GM23338 (cell line): ENCODE data around the gene SHB. TPM values are rescaled to one million over a fixed set of nuclear protein-coding genes. Genes with fewer than 3 reads are reported as not detected.

Experiments
- ATAC-seq: fragments of 200-7000 bp; cut with Tn5 transposase; 3 replicates; pipeline ENCODE4 v1.9.1; 2020
- DNase-seq: peaks from one replicate; pipeline ENCODE4 v3.0.0-alpha.2; 2015; ENCODE audit warnings: low spot score
- H2AFZ ChIP-seq: fragments of 200-600 bp; sonication (generic); 2 replicates; pipeline ENCODE4 v1.8.0; 2016; ENCODE audit warnings: antibody characterized with exemption, mild to moderate bottlenecking, moderate library complexity
- H3F3A ChIP-seq: fragments of 200-600 bp; sonication (generic); replicated peaks from 2 replicates; pipeline ENCODE4 v1.8.0; 2017; ENCODE audit warnings: antibody characterized with exemption, mixed run types, low read depth
- H3K27ac ChIP-seq: fragments of 200-600 bp; sonication (generic); 2 replicates; pipeline ENCODE4 v1.6.1; 2016; ENCODE audit warnings: low read depth
- H3K27me3 ChIP-seq: fragments of 200-600 bp; sonication (generic); 2 replicates; pipeline ENCODE4 v1.8.0; 2016; ENCODE audit warnings: mild to moderate bottlenecking, mixed run types, moderate library complexity; ENCODE audit not compliant: insufficient read depth
- H3K36me3 ChIP-seq: fragments of 200-600 bp; sonication (generic); 2 replicates; pipeline ENCODE4 v1.8.0; 2016; ENCODE audit warnings: mild to moderate bottlenecking; ENCODE audit not compliant: insufficient read depth
- H3K4me1 ChIP-seq: fragments of 200-600 bp; sonication (generic); 2 replicates; pipeline ENCODE4 v1.8.0; 2016; ENCODE audit warnings: mild to moderate bottlenecking, moderate library complexity; ENCODE audit not compliant: insufficient read depth
- H3K4me2 ChIP-seq: fragments of 200-600 bp; sonication (generic); 2 replicates; pipeline ENCODE4 v1.7.1; 2017; ENCODE audit warnings: mixed run types
- H3K4me3 ChIP-seq: fragments of 200-600 bp; sonication (generic); 2 replicates; pipeline ENCODE4 v1.6.1; 2016; ENCODE audit warnings: mixed run types
- H3K79me2 ChIP-seq: fragments of 200-600 bp; sonication (generic); replicated peaks from 2 replicates; pipeline ENCODE4 v1.8.0; 2017; ENCODE audit warnings: mild to moderate bottlenecking; ENCODE audit not compliant: insufficient read depth
- H3K9me2 ChIP-seq: fragments of 200-600 bp; sonication (generic); 2 replicates; pipeline ENCODE4 v1.8.0; 2017; ENCODE audit not compliant: insufficient read depth
- H4K20me1 ChIP-seq: fragments of 200-600 bp; sonication (generic); replicated peaks from 2 replicates; pipeline ENCODE4 v1.8.0; 2017; ENCODE audit warnings: mild to moderate bottlenecking; ENCODE audit not compliant: insufficient read depth
- H3K27ac Mint-ChIP-seq: 2 replicates; pipeline ENCODE4 v1.8.0; 2020; ENCODE audit warnings: inconsistent platforms, mild to moderate bottlenecking, moderate library complexity, mixed read lengths
- H3K27me3 Mint-ChIP-seq: 3 replicates; pipeline ENCODE4 v1.8.0; 2022; ENCODE audit warnings: low read depth, mild to moderate bottlenecking, moderate library complexity, mixed read lengths, inconsistent platforms; ENCODE audit not compliant: insufficient read depth, poor library complexity
- H3K36me3 Mint-ChIP-seq: 3 replicates; pipeline ENCODE4 v1.8.0; 2021; ENCODE audit warnings: low read depth, mild to moderate bottlenecking, inconsistent platforms, moderate library complexity, mixed read lengths
- H3K4me1 Mint-ChIP-seq: 3 replicates; pipeline ENCODE4 v1.8.0; 2020; ENCODE audit warnings: mild to moderate bottlenecking, inconsistent platforms, mixed read lengths
- H3K4me3 Mint-ChIP-seq: 3 replicates; pipeline ENCODE4 v1.8.0; 2021; ENCODE audit warnings: moderate library complexity, mild to moderate bottlenecking, inconsistent platforms, mixed read lengths
- H3K9me3 Mint-ChIP-seq: 3 replicates; pipeline ENCODE4 v1.8.0; 2020; ENCODE audit warnings: moderate library complexity, mild to moderate bottlenecking, inconsistent platforms, mixed read lengths
- CREB1 ChIP-seq: fragments of 250-450 bp; sonication (Bioruptor Pico); IDR thresholded peaks from 2 replicates; pipeline ENCODE4 v1.5.0; 2020; ENCODE audit warnings: low read depth, mild to moderate bottlenecking, moderate library complexity
- ETS1 ChIP-seq: IDR thresholded peaks from 2 replicates; pipeline ENCODE4 v1.6.1; 2016; ENCODE audit warnings: antibody characterized with exemption
- EZH2 ChIP-seq: fragments of 200-600 bp; sonication (generic); IDR thresholded peaks from one replicate; pipeline ENCODE4 v1.8.0; 2017; ENCODE audit warnings: antibody characterized with exemption, mild to moderate bottlenecking, low read depth; ENCODE audit not compliant: unreplicated experiment
- EZH2phosphoT487 ChIP-seq: fragments of 200-600 bp; sonication (generic); IDR thresholded peaks from one replicate; pipeline ENCODE4 v1.8.1; 2018; ENCODE audit warnings: antibody characterized with exemption; ENCODE audit not compliant: unreplicated experiment
- JUNB ChIP-seq: IDR thresholded peaks from one replicate; pipeline ENCODE4 v1.6.1; 2016; ENCODE audit warnings: antibody characterized with exemption; ENCODE audit not compliant: unreplicated experiment
- NANOG ChIP-seq: IDR thresholded peaks from 2 replicates; pipeline ENCODE4 v1.6.1; 2016; ENCODE audit warnings: antibody characterized with exemption, borderline replicate concordance
- POLR2AphosphoS5 ChIP-seq: IDR thresholded peaks from 2 replicates; pipeline ENCODE4 v1.6.1; 2016; ENCODE audit warnings: antibody characterized with exemption, low read depth
- REST ChIP-seq: IDR thresholded peaks from one replicate; pipeline ENCODE4 v1.6.1; 2018; ENCODE audit warnings: antibody characterized with exemption; ENCODE audit not compliant: unreplicated experiment
- STAT1 ChIP-seq: IDR thresholded peaks from one replicate; pipeline ENCODE4 v1.6.1; 2016; ENCODE audit warnings: antibody characterized with exemption; ENCODE audit not compliant: unreplicated experiment
- ZNF114 ChIP-seq: fragments of 250-450 bp; sonication (Bioruptor Pico); IDR thresholded peaks from 2 replicates; pipeline ENCODE4 v1.5.0; 2020; ENCODE audit warnings: mild to moderate bottlenecking, moderate library complexity
- ZNF331 ChIP-seq: fragments of 250-450 bp; sonication (Bioruptor Pico); IDR thresholded peaks from 2 replicates; pipeline ENCODE4 v1.5.0; 2020; ENCODE audit warnings: low read depth, mild to moderate bottlenecking, moderate library complexity
- polyA plus RNA-seq: library from polyadenylated mRNA; unstranded; fragments of >200 nt; fragmentation: Nextera tagmentation; extraction: Ambion mirVana; gene quantifications from 2 replicates; pipeline ENCODE4 v1.2.1, GENCODE V29; 2016
- total RNA-seq: library from RNA; depleted of rRNA; stranded (reverse); fragments of >200 nt; shearing (Covaris generic); gene quantifications from 2 replicates; pipeline ENCODE4 v1.2.3, GENCODE V29; 2014
- TF ChIP-seq, protein P1 (sequence below), 2 experiments: fragments of 200-600 bp in 1 of 2; sonication (generic) in 1 of 2; conservative IDR thresholded peaks; 2 replicates each; pipeline versions ENCODE4 v1.5.1 to v1.6.1; 2016 to 2017; ENCODE audit warnings: antibody characterized with exemption in 2 of 2, low read depth in 2 of 2, mild to moderate bottlenecking in 2 of 2, moderate library complexity in 1 of 2
- TF ChIP-seq, protein P2 (sequence below): fragments of 250-450 bp; sonication (Bioruptor Pico); IDR thresholded peaks from 2 replicates; pipeline ENCODE4 v1.5.0; 2020; ENCODE audit warnings: mild to moderate bottlenecking, moderate library complexity

SHB gene
- total and polyA plus RNA-seq, 2 experiments from 2014 or later = 1.5 to 14.0 TPM

DNA sequence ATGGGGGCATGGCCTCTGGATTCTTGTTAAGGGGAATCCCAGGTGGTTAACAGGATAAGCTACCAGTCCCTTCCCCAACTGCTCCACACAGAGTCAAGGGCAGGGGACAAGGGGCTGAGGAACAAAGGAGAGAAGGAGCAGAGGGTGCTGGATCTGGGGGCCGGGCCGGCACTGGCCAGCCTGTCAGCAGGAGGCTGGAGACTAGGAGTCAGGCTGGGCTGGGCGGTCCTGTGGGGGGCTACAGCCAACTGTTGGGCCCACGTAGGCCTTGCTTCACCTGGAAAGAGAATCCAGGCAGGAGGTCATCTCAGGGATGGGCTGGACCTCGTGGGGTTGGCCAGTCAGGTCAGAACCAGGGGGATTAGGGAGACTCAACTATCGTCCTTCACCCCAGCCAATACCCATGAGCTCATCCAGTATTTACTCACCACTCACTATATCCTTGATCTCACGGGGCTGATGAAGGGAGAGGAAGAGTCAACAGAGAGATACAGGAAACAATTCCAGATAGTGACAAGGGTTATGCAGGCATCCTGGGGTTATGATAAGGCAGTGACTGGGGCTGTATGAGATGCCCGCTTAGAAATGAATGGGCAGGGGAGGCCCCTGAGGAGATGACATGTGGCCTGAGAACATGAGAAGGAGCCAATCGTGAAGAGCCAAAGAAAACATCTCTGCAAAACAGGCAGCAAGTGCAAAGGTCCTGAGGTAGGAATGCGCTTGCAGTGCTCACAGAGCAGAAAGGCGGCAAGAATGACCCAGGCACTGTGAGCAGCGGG lies 117.2 kb downstream of the SHB start:
- Histone ChIP-seq H2AFZ (no peak overlapping the region), H3K27ac (no peak overlapping the region), H3K36me3 (no peaks in the 10 kb centered on the region; the same call in 1 of the 2 replicates), H3K4me3 (no peak overlapping the region), H3F3A (no peaks in the 10 kb centered on the region), H3K79me2 (no peaks in the 10 kb centered on the region), H3K4me1 (no peaks in the 10 kb centered on the region), H3K27me3 (no peaks in the 10 kb centered on the region), H3K9me2 (no peaks in the 10 kb centered on the region), H4K20me1 (no peaks in the 10 kb centered on the region), H3K4me2 (no peak overlapping the region)
- DNase-seq = no peak
- 0 out of 2 replicates have a peak overlapping the region, but pooled peaks have one; percentile 37 for H3K27ac Mint-ChIP-seq
- H3K4me3 Mint-ChIP-seq = no peak overlapping the region
- no peak for TF ChIP-seq ZNF331 (CRISPR knock-in tag)
- no peak for TF ChIP-seq EZH2phosphoT487
- no peak for TF ChIP-seq POLR2AphosphoS5
- TF ChIP-seq STAT1 = no peak
- no peak for TF ChIP-seq NANOG
- TF ChIP-seq, protein P1, sequence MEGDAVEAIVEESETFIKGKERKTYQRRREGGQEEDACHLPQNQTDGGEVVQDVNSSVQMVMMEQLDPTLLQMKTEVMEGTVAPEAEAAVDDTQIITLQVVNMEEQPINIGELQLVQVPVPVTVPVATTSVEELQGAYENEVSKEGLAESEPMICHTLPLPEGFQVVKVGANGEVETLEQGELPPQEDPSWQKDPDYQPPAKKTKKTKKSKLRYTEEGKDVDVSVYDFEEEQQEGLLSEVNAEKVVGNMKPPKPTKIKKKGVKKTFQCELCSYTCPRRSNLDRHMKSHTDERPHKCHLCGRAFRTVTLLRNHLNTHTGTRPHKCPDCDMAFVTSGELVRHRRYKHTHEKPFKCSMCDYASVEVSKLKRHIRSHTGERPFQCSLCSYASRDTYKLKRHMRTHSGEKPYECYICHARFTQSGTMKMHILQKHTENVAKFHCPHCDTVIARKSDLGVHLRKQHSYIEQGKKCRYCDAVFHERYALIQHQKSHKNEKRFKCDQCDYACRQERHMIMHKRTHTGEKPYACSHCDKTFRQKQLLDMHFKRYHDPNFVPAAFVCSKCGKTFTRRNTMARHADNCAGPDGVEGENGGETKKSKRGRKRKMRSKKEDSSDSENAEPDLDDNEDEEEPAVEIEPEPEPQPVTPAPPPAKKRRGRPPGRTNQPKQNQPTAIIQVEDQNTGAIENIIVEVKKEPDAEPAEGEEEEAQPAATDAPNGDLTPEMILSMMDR (conservative IDR thresholded peaks at IDR 0.05; ENCODE audit: low read depth in 2 of 2) = no peak
- TF ChIP-seq ETS1 = no peak
- no peak for TF ChIP-seq ZNF114
- TF ChIP-seq REST = no peak
- no peak for TF ChIP-seq CREB1 (CRISPR knock-in tag)
- TF ChIP-seq JUNB = no peak
- TF ChIP-seq EZH2 = no peak
- TF ChIP-seq, protein P2, sequence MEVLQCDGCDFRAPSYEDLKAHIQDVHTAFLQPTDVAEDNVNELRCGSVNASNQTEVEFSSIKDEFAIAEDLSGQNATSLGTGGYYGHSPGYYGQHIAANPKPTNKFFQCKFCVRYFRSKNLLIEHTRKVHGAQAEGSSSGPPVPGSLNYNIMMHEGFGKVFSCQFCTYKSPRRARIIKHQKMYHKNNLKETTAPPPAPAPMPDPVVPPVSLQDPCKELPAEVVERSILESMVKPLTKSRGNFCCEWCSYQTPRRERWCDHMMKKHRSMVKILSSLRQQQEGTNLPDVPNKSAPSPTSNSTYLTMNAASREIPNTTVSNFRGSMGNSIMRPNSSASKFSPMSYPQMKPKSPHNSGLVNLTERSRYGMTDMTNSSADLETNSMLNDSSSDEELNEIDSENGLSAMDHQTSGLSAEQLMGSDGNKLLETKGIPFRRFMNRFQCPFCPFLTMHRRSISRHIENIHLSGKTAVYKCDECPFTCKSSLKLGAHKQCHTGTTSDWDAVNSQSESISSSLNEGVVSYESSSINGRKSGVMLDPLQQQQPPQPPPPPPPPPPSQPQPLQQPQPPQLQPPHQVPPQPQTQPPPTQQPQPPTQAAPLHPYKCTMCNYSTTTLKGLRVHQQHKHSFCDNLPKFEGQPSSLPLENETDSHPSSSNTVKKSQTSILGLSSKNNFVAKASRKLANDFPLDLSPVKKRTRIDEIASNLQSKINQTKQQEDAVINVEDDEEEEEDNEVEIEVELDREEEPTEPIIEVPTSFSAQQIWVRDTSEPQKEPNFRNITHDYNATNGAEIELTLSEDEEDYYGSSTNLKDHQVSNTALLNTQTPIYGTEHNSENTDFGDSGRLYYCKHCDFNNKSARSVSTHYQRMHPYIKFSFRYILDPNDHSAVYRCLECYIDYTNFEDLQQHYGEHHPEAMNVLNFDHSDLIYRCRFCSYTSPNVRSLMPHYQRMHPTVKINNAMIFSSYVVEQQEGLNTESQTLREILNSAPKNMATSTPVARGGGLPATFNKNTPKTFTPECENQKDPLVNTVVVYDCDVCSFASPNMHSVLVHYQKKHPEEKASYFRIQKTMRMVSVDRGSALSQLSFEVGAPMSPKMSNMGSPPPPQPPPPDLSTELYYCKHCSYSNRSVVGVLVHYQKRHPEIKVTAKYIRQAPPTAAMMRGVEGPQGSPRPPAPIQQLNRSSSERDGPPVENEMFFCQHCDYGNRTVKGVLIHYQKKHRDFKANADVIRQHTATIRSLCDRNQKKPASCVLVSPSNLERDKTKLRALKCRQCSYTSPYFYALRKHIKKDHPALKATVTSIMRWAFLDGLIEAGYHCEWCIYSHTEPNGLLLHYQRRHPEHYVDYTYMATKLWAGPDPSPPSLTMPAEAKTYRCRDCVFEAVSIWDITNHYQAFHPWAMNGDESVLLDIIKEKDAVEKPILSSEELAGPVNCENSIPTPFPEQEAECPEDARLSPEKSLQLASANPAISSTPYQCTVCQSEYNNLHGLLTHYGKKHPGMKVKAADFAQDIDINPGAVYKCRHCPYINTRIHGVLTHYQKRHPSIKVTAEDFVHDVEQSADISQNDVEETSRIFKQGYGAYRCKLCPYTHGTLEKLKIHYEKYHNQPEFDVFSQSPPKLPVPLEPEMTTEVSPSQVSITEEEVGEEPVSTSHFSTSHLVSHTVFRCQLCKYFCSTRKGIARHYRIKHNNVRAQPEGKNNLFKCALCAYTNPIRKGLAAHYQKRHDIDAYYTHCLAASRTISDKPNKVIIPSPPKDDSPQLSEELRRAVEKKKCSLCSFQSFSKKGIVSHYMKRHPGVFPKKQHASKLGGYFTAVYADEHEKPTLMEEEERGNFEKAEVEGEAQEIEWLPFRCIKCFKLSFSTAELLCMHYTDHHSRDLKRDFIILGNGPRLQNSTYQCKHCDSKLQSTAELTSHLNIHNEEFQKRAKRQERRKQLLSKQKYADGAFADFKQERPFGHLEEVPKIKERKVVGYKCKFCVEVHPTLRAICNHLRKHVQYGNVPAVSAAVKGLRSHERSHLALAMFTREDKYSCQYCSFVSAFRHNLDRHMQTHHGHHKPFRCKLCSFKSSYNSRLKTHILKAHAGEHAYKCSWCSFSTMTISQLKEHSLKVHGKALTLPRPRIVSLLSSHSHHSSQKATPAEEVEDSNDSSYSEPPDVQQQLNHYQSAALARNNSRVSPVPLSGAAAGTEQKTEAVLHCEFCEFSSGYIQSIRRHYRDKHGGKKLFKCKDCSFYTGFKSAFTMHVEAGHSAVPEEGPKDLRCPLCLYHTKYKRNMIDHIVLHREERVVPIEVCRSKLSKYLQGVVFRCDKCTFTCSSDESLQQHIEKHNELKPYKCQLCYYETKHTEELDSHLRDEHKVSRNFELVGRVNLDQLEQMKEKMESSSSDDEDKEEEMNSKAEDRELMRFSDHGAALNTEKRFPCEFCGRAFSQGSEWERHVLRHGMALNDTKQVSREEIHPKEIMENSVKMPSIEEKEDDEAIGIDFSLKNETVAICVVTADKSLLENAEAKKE (CRISPR knock-in tag) = no peak
- no peak for ATAC-seq
- no peaks in the 10 kb centered on the region; the same call in 1 of the 3 replicates for H3K9me3 Mint-ChIP-seq
- no peaks in the 10 kb centered on the region; the same call in 2 of the 3 replicates for H3K4me1 Mint-ChIP-seq
- H3K27me3 Mint-ChIP-seq = peaks cover 8% of the 10 kb centered on the region
- H3K36me3 Mint-ChIP-seq = peaks cover 32% of the 10 kb centered on the region
